Suppressor macrophage treated with lipopolysaccharide for 4 hours (primary cell): ENCODE data around the gene FLNC.

Experiments used
- DNase-seq: peaks from one replicate; pipeline ENCODE4 v3.0.0-alpha.2; 2020

The FLNC gene

DNA sequence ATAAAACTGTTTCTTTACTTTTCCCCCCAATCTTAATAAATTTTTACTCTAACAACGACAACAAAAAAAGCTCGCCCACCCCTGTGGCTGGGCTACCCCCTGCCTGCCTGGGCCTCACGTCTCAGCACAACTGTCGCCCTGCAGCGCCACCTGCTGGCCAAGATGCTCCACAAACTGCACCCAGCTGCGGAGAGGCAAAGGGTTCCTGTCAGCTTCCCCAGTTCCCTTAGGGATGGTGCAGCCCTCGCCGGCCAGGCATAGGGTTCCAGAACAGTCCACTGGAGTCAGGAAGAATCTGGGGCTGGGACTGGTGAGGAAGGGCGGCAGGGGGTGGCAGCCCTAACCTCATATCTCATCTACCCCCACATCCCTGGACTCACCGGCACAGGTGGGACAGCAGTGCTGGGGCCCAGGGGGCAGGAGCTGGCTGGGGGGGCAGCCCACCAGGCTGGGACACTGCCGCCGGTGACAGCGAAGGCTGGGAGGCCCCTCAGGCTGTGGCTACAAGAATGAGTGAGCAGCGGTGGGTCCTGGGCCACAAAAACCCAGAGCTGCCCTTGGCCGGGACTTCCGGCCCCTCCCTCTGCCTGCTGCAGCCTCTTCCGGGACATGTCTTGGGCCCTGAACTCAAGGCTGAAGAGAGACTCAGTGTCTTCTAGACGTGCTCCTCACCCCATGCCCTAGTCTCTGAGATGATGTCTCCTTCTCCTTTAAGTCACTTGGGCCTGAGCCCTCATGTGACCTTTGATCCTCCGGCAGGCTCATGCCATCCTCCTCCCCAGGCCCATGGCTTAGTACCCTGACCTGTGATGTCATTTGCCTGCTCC is 53.6 kb downstream of the FLNC start:
- DNase-seq = peak; percentile 89

DNA sequence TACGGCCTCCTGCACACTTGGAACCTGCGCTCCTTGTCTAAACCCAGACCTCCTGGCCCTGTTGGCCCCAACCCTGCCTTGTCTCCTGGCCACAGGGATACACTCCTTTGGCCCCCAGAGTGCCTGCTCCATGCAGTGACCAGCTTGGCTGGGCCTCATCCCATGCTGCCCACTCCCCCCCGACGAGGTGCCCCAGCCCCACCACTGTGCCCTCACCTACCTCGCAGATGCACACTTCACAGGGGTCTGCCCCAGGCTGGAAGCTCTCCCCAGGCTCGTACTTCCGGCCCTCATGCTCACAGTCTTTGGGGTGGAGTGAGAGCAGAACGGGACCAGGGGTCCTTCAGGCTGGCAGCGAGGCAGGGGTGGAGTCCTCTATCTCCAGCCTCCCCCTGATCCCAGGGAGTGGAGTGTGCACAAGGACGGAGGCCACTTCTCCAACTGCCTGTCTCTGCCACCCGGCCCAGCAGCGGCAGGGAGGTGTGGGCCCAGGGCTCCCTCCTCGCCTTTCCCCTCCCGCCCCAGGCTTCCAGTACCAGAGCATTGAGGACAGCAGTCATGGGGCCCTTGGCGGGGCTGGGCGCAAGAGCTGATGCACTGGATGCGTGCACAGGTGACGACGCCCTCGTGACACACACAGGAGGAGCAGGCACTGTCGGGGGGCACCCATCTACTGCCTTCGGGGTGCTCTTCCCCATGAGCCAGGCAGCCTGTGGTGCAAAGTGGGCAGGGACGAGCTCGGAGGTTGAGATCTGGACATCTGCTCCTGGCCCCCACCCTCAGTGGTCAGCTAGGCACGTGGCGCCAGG is 54.6 kb downstream of the FLNC start:
- no peak for DNase-seq

DNA sequence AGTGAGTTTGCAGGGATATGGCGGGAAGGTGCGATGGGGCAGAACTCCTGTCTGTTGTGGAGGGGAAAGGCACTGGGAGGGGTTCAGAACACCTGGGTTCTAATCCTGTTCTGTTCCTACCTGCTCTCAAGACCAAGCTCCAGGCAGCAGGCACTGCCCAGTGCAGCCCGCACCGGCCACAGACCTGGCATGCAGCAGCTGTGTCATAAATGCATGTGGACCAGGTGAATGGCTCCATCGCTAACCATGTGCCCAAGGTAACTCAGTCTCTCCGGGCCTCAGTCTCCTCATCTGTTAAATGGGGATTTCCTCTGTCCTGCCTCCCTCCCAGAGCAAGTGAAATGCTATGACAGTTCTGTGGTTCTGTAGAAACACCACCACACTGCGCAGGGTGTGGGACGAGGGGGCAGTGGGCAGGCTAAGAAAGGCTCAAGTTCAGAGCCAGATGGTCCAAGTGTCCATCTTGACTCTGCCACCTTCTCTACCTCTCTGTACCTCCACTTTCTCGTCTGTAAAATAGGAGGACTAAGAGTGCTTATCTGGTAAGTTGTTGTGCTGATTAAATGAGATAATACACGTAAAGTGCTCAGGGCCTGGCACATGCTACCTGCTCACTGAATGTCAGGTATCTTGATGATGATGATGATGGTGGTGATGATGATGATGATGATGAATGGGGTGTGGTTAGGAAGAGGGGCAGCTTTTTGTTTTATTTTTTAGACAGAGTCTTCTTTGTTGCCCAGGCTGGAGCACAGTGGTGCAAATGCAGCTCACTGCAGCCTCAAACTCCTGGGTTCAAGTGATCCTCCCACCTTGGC is 55.4 kb downstream of the FLNC start:
- DNase-seq = no peak

DNA sequence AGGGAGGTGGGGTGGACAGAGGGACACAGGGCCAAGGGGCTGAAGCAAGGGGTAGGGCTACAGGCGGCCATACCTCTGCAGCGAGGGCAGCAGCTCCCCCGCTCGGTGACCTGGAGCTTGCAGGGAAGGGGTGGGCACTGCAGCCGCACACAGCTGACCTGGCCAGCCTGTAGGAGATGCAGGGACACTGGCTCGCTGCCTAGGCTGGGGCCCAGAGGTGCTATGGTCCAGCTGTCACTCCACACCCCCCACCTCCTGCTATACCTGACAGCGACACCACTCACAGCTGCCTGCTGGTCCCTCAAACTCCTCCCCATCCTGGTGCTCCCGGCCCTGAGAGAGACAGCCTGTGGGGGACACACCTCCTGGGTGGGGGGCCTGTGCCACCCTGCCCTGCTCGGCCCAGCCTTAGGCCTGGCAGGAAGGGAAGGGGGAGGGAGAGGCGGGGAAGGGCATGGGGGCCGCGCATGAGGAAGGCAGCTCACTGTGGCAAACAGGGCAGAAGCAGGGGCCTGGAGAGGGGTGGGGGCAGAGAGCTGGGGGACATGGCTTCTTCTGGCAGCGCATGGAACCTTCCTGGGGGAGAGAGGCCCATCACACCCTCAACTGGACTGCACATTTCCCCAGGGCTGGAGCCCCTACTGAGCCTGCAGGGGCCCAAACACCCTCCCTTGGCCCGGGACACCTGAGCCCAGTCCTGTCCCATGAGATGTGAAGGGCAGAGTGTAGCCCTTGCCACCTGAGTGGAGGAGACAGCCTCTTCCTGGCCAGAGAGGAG is 56.4 kb downstream of the FLNC start:
- no peak for DNase-seq

GRCh38 chr7:128887169-128888038 is 57.2 kb downstream of the FLNC start:
- DNase-seq = no peak

GRCh38 chr7:128888039-128888755 is 58.0 kb downstream of the FLNC start:
- DNase-seq = no peak

DNA sequence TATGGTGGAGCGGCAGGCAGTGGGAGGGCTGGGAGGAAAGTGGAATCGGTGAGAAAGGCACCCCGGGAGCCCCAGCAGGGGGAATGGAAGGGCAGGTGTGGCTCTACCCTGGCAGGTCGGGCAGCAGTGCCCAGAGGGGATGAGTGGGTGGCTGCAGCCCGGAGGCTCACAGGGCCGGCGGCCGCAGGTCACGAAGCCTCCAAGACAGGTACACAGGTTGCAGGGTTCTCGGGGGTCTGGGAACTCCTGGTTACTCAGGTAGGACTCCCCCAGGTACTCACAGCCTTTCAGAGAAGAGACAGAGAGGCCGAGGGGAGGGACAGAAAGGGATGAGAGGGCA is 58.5 kb downstream of the FLNC start:
- no peak for DNase-seq

DNA sequence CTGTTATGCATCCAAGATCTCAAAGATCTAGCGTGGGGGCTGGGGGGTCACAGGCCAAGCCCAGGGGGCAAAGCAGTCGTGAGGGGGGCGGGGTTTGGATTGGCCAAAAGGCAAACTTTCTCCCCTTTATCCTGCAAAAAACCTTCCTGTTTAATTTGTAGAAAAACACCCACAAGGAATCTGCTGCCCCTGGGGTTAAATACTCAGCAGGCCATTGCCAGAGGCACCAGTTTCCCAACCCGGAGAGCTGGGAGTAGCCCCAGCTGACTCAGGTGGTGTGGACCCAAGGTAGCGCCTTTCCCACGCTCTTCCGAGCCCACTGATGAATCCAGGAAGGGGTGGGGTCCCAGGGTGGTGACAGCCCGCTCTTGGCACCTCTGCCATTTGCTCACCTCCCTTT is 58.9 kb downstream of the FLNC start:
- no peak for DNase-seq

DNA sequence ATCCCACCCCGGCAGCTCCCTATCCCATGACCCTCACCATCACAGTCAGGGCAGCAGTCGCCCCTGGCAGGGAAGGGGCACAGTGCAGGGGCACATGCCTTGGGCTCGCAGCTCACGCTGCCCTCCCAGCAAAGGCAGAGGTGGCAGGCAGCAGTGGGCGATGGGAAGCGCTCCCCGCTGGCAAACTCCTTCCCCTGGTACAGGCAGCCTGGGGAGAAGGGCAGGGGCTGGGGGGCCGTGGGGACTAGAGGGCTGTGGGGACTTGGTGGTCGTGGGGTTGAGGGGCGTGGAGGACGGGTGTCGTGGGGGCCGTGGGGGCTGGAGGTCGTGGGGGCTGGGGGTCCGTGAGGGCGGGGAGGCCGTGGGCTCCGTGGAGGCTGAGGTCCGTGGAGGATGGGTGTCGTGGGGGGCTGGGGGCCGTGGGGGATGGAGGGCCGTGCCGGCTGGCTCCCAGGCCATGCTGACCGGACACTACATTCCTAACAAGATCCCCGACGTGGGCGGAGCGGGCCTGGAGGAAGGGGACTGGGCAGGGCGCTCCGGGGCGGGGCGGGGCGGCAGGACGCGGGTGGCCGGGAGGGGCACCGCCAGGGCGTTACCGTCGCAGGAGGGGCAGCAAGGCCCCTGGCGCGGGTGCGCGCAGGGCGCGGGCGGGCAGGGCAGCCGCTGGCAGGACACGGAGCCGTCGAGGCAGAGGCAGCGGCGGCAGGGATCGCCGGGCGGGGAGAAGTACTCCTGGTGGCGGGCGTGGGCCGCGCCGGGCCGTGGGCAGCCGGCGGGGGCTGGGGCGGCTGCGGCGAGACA is 60.3 kb downstream of the FLNC start:
- DNase-seq = peak; percentile 35

DNA sequence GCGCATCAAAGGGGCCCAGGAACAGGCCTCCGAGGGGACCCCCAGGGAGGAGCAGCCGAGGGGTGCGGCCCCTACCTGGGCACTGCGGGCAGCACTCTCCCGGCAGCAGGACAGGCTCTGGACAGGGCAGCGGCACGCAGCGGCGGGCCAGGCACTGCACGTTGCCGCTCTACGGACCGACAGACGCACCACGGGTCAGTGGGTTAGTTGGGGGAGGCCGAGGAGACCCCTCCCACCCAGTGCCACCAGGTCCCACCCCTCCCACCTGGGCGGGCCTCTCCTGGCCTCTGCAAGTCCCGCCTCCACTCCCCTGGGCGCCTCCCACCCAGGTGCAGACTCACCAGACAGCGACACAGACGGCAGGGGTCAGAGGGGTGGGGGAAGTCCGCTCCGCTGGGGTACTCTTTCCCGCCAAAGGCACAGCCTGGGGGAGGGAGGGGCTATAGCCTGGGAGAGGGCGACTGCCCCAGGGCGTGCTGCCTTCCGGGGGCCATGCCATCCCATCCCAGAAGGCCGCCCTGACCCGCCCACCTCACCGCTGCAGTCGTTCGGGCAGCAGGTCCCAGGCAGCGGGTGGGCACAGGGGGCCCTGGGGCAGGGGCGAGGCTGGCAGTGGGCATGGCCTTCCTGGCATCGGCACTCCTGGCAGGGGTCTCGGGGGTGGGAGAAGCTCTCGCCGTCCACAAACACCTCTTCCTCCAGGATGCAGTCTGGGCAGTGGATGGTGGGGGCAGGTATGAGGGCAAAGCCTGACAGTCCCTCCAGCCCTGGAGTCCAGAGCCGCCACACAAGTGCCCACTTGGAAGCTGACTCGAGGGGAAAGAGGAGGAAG is 61.1 kb downstream of the FLNC start:
- DNase-seq = no peak

DNA sequence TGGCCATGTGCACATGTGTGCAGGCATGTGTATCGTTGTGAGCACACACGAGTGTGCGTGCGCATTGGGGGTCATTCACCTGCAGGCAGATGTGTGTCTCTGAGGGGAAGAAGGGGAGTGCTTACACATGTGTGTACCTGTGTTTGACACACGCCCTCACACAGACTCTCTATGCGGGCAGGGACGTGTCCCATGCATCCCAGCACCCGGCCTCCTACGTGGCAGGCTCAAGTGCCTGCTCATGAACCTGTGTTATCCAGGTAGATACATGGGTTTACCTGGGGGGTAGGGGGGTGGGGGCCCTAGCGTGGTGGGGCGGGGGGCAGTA is 61.7 kb downstream of the FLNC start:
- no peak for DNase-seq

- DNase-seq = no peak
Observed at GRCh38 chr7:128892521-128893250, 62.5 kb downstream of the FLNC start.

GRCh38 chr7:128893251-128894100 is 63.3 kb downstream of the FLNC start:
- DNase-seq = no peak

GRCh38 chr7:128894101-128894440 is 63.9 kb downstream of the FLNC start:
- no peak for DNase-seq

GRCh38 chr7:128895320-128895719 is 65.1 kb downstream of the FLNC start:
- no peak for DNase-seq

DNA sequence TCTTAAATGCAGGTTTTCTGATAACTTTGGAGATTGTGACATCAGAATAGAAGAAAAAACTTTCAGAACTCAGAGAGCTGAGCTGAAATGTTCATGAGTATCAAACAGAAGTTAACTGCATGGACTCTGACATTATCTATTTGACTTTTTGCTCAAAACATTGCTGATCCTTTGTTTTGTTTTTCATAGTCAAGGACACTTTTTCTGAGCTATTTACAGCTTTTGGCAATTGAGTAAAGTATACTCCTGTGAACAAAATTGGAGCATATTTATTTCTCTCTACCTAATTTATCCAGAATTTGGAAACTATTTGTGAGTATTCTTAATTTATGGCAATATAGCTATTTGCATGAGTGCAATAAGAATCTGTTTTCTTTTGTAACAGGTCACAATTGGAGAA is 69.2 kb downstream of the FLNC start:
- DNase-seq = no peak

- DNase-seq = no peak
Observed at GRCh38 chr7:128900237-128900636, 70.0 kb downstream of the FLNC start.
